HCT116 (cell line): ENCODE measurements around the gene KRTAP12-1.

Source experiments
- CEBPB ChIP-seq: IDR thresholded peaks from 2 replicates; pipeline ENCODE4 v1.6.1; 2012; ENCODE audit warnings: low read depth
- EZH2 ChIP-seq: fragments of 200-600 bp; sonication (generic); IDR thresholded peaks from 2 replicates; pipeline ENCODE4 v1.6.1; 2017; ENCODE audit warnings: antibody characterized with exemption, mixed run types

- TF ChIP-seq EZH2 (no peak), CEBPB (no peak)
Measured at GRCh38 chr21:44697811-44698734, 16.1 kb upstream of the KRTAP12-1 start.
